ENCODE results near the gene TBC1D22A. TPM values are rescaled to one million over a fixed set of nuclear protein-coding genes. Genes with fewer than 3 reads are reported as not detected.

TBC1D22A gene
- total RNA-seq, 1 donor from 2014 or later, result 23.2 TPM

GRCh38 chr22:46913351-46913750 is 150.9 kb downstream of the TBC1D22A start:
- Mint-ChIP-seq H3K27me3 (no peaks in the 10 kb centered on the region), H3K4me1 (ENCODE audit: low read depth) (peaks cover 5% of the 10 kb centered on the region), H3K36me3 (ENCODE audit: insufficient read depth) (peaks cover 2% of the 10 kb centered on the region), H3K4me3 (ENCODE audit: low read depth) (no peak overlapping the region), H3K27ac (no peak overlapping the region), H3K9me3 (ENCODE audit: low read depth) (no peaks in the 10 kb centered on the region)
- no peak for TF ChIP-seq CTCF (IDR thresholded peaks at IDR 0.05; ENCODE audit: unreplicated experiment)
- DNase-seq (ENCODE audit: low spot score, unreplicated experiment), result no peak

GRCh38 chr22:46914481-46914880 is 152.0 kb downstream of the TBC1D22A start:
- Mint-ChIP-seq H3K27me3 (no peaks in the 10 kb centered on the region), H3K36me3 (ENCODE audit: insufficient read depth) (peaks cover 4% of the 10 kb centered on the region), H3K4me3 (ENCODE audit: low read depth) (no peak overlapping the region), H3K27ac (peak overlapping the region; percentile 80), H3K4me1 (ENCODE audit: low read depth) (peaks cover 2% of the 10 kb centered on the region), H3K9me3 (ENCODE audit: low read depth) (no peaks in the 10 kb centered on the region)
- no peak for TF ChIP-seq CTCF (IDR thresholded peaks at IDR 0.05; ENCODE audit: unreplicated experiment)
- DNase-seq (ENCODE audit: low spot score, unreplicated experiment), result no peak

GRCh38 chr22:46914916-46915894 is 152.8 kb downstream of the TBC1D22A start:
- peaks cover 4% of the 10 kb centered on the region for H3K36me3 Mint-ChIP-seq (ENCODE audit: insufficient read depth)
- H3K27ac Mint-ChIP-seq, result peak overlapping the region; percentile 80
- no peaks in the 10 kb centered on the region for H3K27me3 Mint-ChIP-seq

GRCh38 chr22:46915950-46916730 is 153.7 kb downstream of the TBC1D22A start:
- Mint-ChIP-seq H3K27ac (peak overlapping the region; percentile 54), H3K36me3 (ENCODE audit: insufficient read depth) (peaks cover 4% of the 10 kb centered on the region), H3K4me3 (ENCODE audit: low read depth) (no peak overlapping the region), H3K9me3 (ENCODE audit: low read depth) (peaks cover under 1% of the 10 kb centered on the region), H3K4me1 (ENCODE audit: low read depth) (peaks cover 2% of the 10 kb centered on the region), H3K27me3 (no peaks in the 10 kb centered on the region)
- no peak for TF ChIP-seq CTCF (IDR thresholded peaks at IDR 0.05; ENCODE audit: unreplicated experiment)
- DNase-seq (ENCODE audit: low spot score, unreplicated experiment), result no peak

More at GRCh38 chr22:46914916-46915894, 152.8 kb downstream of the TBC1D22A start:
- Mint-ChIP-seq H3K9me3 (ENCODE audit: low read depth) (no peaks in the 10 kb centered on the region), H3K4me1 (ENCODE audit: low read depth) (peaks cover 2% of the 10 kb centered on the region), H3K4me3 (ENCODE audit: low read depth) (no peak overlapping the region)
- no peak for DNase-seq (ENCODE audit: low spot score, unreplicated experiment)
- TF ChIP-seq CTCF (IDR thresholded peaks at IDR 0.05; ENCODE audit: unreplicated experiment), result no peak

Measured in progenitor cell of endocrine pancreas (in vitro differentiated cells).